ENCODE measurements around the gene FRS2.

- TF ChIP-seq POLR2A (IDR thresholded peaks at IDR 0.05; ENCODE audit: low read depth, low read length) (no peak), MAFK (IDR thresholded peaks at IDR 0.05; ENCODE audit: low read depth, low read length) (no peak)
Observed at GRCh38 chr12:69566603-69567002, 96.4 kb downstream of the FRS2 start.
